ENCODE measurements around the gene SDK2. TPM values are rescaled to one million over a fixed set of nuclear protein-coding genes. Genes with fewer than 3 reads are reported as not detected.

The SDK2 gene
- total and polyA plus RNA-seq, 7 experiments from 2014 or later: 0.64 to 14.1 (median 8.2) TPM

DNA sequence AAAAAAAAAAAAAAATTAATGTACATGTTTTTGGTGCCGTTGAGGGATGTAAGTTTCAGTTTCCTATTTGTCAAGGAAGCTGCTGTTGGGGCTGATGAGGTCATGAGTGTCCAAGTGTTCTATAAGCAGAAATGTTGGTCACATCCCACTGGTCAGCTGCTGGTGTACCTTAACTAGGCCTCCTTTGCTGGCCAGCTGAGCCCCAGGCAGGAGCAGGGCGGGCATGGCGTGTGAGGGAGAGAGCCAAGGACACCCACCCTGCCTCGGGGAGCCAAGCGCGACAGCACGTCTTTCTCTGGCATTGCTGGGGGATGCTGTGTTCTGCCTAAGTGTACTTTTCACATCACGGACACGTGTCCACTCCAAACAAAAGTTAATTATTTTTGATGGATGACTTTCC is 224.4 kb downstream of the SDK2 start:
- POLR2A ChIA-PET: no interaction called here
- ATAC-seq (no peak), DNase-seq (no peak)
- H3K4me3 ChIP-seq (ENCODE audit: low read length): no peak overlapping the region
- intact Hi-C loops (cut with micrococcal nuclease): no loop called here
- no peaks in the 10 kb centered on the region for H3K27me3 ChIP-seq (ENCODE audit: control insufficient read depth in 2 of 2, insufficient read depth in 2 of 2, low read length in 2 of 2)
- no peaks in the 10 kb centered on the region for H3K27me3 Mint-ChIP-seq
- peaks cover 2 to 52% (median 11%) of the 10 kb centered on the region in 5 donors for H3K36me3 Mint-ChIP-seq
- peaks cover 0 to 36% (median 0%) of the 10 kb centered on the region in 3 experiments for H3K36me3 ChIP-seq (ENCODE audit: control insufficient read depth in 2 of 3, insufficient read depth in 3 of 3, low read length in 3 of 3)
- CTCF ChIA-PET: interaction anchor here (1.4 kb wide), 1 partner anchor 10 kb away, joined by 3 read pairs; no protein-coding TSS in a partner anchor
- H3K9me3 ChIP-seq (ENCODE audit: control insufficient read depth in 2 of 3, low read length in 3 of 3): no peaks in the 10 kb centered on the region
- H3K27ac Mint-ChIP-seq: no peak overlapping the region
- H3K4me3 Mint-ChIP-seq: no peak overlapping the region
- no peak overlapping the region for H3K27ac ChIP-seq (ENCODE audit: low read depth, low read length)
- H3K4me1 ChIP-seq (ENCODE audit: control insufficient read depth in 2 of 2, insufficient read depth in 2 of 2, low read length in 2 of 2): no peaks in the 10 kb centered on the region
- no peaks in the 10 kb centered on the region for H3K9me3 Mint-ChIP-seq
- H3K4me1 Mint-ChIP-seq: no peaks in the 10 kb centered on the region

- Histone ChIP-seq H3K27me3 (ENCODE audit: control insufficient read depth in 2 of 2, insufficient read depth in 2 of 2, low read length in 2 of 2) (no peaks in the 10 kb centered on the region), H3K9me3 (ENCODE audit: control insufficient read depth in 2 of 3, low read length in 3 of 3) (no peaks in the 10 kb centered on the region), H3K36me3 (ENCODE audit: control insufficient read depth in 2 of 3, insufficient read depth in 3 of 3, low read length in 3 of 3) (peaks cover 0 to 38% (median 0%) of the 10 kb centered on the region in 3 experiments), H3K4me3 (ENCODE audit: low read length) (no peak overlapping the region), H3K4me1 (ENCODE audit: control insufficient read depth in 2 of 2, insufficient read depth in 2 of 2, low read length in 2 of 2) (no peaks in the 10 kb centered on the region), H3K27ac (ENCODE audit: low read depth, low read length) (no peak overlapping the region)
- ATAC-seq (no peak), DNase-seq (no peak)
- Mint-ChIP-seq H3K36me3 (peaks cover 2 to 50% (median 11%) of the 10 kb centered on the region in 5 donors), H3K4me1 (no peaks in the 10 kb centered on the region), H3K9me3 (no peaks in the 10 kb centered on the region), H3K4me3 (no peak overlapping the region), H3K27ac (no peak overlapping the region), H3K27me3 (no peaks in the 10 kb centered on the region)
- POLR2A ChIA-PET: no interaction called here
- CTCF ChIA-PET: interaction anchor here (1.4 kb wide), 1 partner anchor 10 kb away, joined by 3 read pairs; no protein-coding TSS in a partner anchor
- intact Hi-C loops (cut with micrococcal nuclease): no loop called here
Measured at GRCh38 chr17:73419051-73419450, 225.2 kb downstream of the SDK2 start.

- ChIA-PET CTCF (no interaction called here), POLR2A (no interaction called here)
- ATAC-seq: no peak
- Mint-ChIP-seq H3K4me3 (no peak overlapping the region), H3K4me1 (no peaks in the 10 kb centered on the region), H3K36me3 (peaks cover 2 to 36% (median 8%) of the 10 kb centered on the region in 5 donors), H3K9me3 (no peaks in the 10 kb centered on the region), H3K27ac (no peak overlapping the region), H3K27me3 (no peaks in the 10 kb centered on the region)
- H3K9me3 ChIP-seq (ENCODE audit: control insufficient read depth in 2 of 3, low read length in 3 of 3): no peaks in the 10 kb centered on the region
- intact Hi-C loops (cut with micrococcal nuclease): no loop called here
- no peaks in the 10 kb centered on the region for H3K4me1 ChIP-seq (ENCODE audit: control insufficient read depth in 2 of 2, insufficient read depth in 2 of 2, low read length in 2 of 2)
- H3K27me3 ChIP-seq (ENCODE audit: control insufficient read depth in 2 of 2, insufficient read depth in 2 of 2, low read length in 2 of 2): no peaks in the 10 kb centered on the region
- DNase-seq: no peak
- H3K4me3 ChIP-seq (ENCODE audit: low read length): no peak overlapping the region
- no peak overlapping the region for H3K27ac ChIP-seq (ENCODE audit: low read depth, low read length)
- peaks cover 0 to 14% (median 0%) of the 10 kb centered on the region in 3 experiments for H3K36me3 ChIP-seq (ENCODE audit: control insufficient read depth in 2 of 3, insufficient read depth in 3 of 3, low read length in 3 of 3)
Measured at GRCh38 chr17:73415782-73416181, 228.5 kb downstream of the SDK2 start.

GRCh38 chr17:73414171-73414955 is 229.9 kb downstream of the SDK2 start:
- ChIA-PET CTCF (interaction anchor here (0.6 kb wide), 1 partner anchor 965 kb away, joined by 3 read pairs; no protein-coding TSS in a partner anchor), POLR2A (no interaction called here)
- no peak for ATAC-seq
- Mint-ChIP-seq H3K4me1 (no peaks in the 10 kb centered on the region), H3K27ac (no peak overlapping the region), H3K4me3 (no peak overlapping the region), H3K27me3 (peaks cover 0 to 2% (median 0%) of the 10 kb centered on the region in 5 donors), H3K9me3 (no peaks in the 10 kb centered on the region), H3K36me3 (peaks cover 2 to 37% (median 8%) of the 10 kb centered on the region in 5 donors)
- intact Hi-C loops (cut with micrococcal nuclease): no loop called here
- H3K36me3 ChIP-seq (ENCODE audit: control insufficient read depth in 2 of 3, insufficient read depth in 3 of 3, low read length in 3 of 3): peaks cover 0 to 11% (median 0%) of the 10 kb centered on the region in 3 experiments
- H3K4me1 ChIP-seq (ENCODE audit: control insufficient read depth in 2 of 2, insufficient read depth in 2 of 2, low read length in 2 of 2): no peaks in the 10 kb centered on the region
- no peak for DNase-seq
- no peak overlapping the region for H3K27ac ChIP-seq (ENCODE audit: low read depth, low read length)
- no peak overlapping the region for H3K4me3 ChIP-seq (ENCODE audit: low read length)
- H3K27me3 ChIP-seq (ENCODE audit: control insufficient read depth in 2 of 2, insufficient read depth in 2 of 2, low read length in 2 of 2): no peaks in the 10 kb centered on the region
- H3K9me3 ChIP-seq (ENCODE audit: control insufficient read depth in 2 of 3, low read length in 3 of 3): no peaks in the 10 kb centered on the region

DNA sequence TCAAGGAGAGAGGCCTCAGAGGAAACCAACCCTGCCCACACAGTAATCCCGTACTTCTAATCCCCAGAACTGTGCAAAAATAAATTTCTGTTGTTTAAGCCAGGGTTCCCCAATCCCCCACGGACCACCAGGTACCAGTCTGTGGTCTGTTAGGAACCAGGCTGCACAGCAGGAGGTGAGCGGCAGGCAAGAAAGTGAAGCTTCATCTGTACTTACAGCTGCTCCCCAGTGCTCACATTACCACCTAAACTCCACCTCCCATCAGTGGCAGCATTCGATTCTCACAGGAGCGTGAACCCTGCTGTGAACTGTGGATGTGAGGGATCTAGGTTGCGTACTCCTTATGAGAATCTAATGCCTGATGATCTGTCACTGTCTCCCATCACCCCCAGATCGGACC is 231.3 kb downstream of the SDK2 start:
- intact Hi-C loops (cut with micrococcal nuclease): no loop called here
- Histone ChIP-seq H3K36me3 (ENCODE audit: control insufficient read depth in 2 of 3, insufficient read depth in 3 of 3, low read length in 3 of 3) (peaks cover 0 to 4% (median 0%) of the 10 kb centered on the region in 3 experiments), H3K4me1 (ENCODE audit: control insufficient read depth in 2 of 2, insufficient read depth in 2 of 2, low read length in 2 of 2) (no peaks in the 10 kb centered on the region), H3K27ac (ENCODE audit: low read depth, low read length) (no peak overlapping the region), H3K9me3 (ENCODE audit: control insufficient read depth in 2 of 3, low read length in 3 of 3) (no peaks in the 10 kb centered on the region), H3K27me3 (ENCODE audit: control insufficient read depth in 2 of 2, insufficient read depth in 2 of 2, low read length in 2 of 2) (no peaks in the 10 kb centered on the region), H3K4me3 (ENCODE audit: low read length) (no peak overlapping the region)
- H3K4me3 Mint-ChIP-seq: no peak overlapping the region
- no peaks in the 10 kb centered on the region for H3K9me3 Mint-ChIP-seq
- H3K27me3 Mint-ChIP-seq: peaks cover 0 to 2% (median 0%) of the 10 kb centered on the region in 5 donors
- ATAC-seq (no peak), DNase-seq (no peak)
- H3K4me1 Mint-ChIP-seq: no peaks in the 10 kb centered on the region
- H3K27ac Mint-ChIP-seq: no peak overlapping the region
- ChIA-PET POLR2A (no interaction called here), CTCF (no interaction called here)
- H3K36me3 Mint-ChIP-seq: peaks cover 0 to 31% (median 5%) of the 10 kb centered on the region in 5 donors

- Mint-ChIP-seq H3K36me3 (peaks cover 0 to 31% (median 5%) of the 10 kb centered on the region in 5 donors), H3K9me3 (no peaks in the 10 kb centered on the region), H3K27ac (no peak overlapping the region), H3K4me1 (no peaks in the 10 kb centered on the region), H3K27me3 (peaks cover 0 to 2% (median 0%) of the 10 kb centered on the region in 5 donors), H3K4me3 (no peak overlapping the region)
- DNase-seq (no peak), ATAC-seq (no peak)
- no peak overlapping the region for H3K27ac ChIP-seq (ENCODE audit: low read depth, low read length)
- H3K9me3 ChIP-seq (ENCODE audit: control insufficient read depth in 2 of 3, low read length in 3 of 3): no peaks in the 10 kb centered on the region
- H3K4me1 ChIP-seq (ENCODE audit: control insufficient read depth in 2 of 2, insufficient read depth in 2 of 2, low read length in 2 of 2): no peaks in the 10 kb centered on the region
- ChIA-PET CTCF (no interaction called here), POLR2A (no interaction called here)
- H3K27me3 ChIP-seq (ENCODE audit: control insufficient read depth in 2 of 2, insufficient read depth in 2 of 2, low read length in 2 of 2): no peaks in the 10 kb centered on the region
- peaks cover 0 to 4% (median 0%) of the 10 kb centered on the region in 3 experiments for H3K36me3 ChIP-seq (ENCODE audit: control insufficient read depth in 2 of 3, insufficient read depth in 3 of 3, low read length in 3 of 3)
- intact Hi-C loops (cut with micrococcal nuclease): no loop called here
- no peak overlapping the region for H3K4me3 ChIP-seq (ENCODE audit: low read length)
Measured at GRCh38 chr17:73411313-73411747, 232.9 kb downstream of the SDK2 start.

Measured in naive thymus-derived CD4-positive, alpha-beta T cell (primary cell).